Loucy (cell line): ENCODE measurements around the gene ZNF747.

ENCODE experiments used
- H2AFZ ChIP-seq: fragments of 200-600 bp; sonication (generic); 2 replicates; pipeline ENCODE4 v1.6.0; 2016; ENCODE audit warnings: antibody characterized with exemption, mild to moderate bottlenecking, low read length, moderate library complexity
- H3F3A ChIP-seq: fragments of 200-600 bp; 2 replicates; pipeline ENCODE4 v1.6.0; 2016; ENCODE audit warnings: antibody characterized with exemption, low read depth, mild to moderate bottlenecking
- H3K27me3 ChIP-seq: fragments of 200-600 bp; sonication (generic); 2 replicates; pipeline ENCODE4 v1.6.1; 2014; ENCODE audit warnings: low read length, mild to moderate bottlenecking; ENCODE audit not compliant: insufficient read depth, poor library complexity, severe bottlenecking
- H3K36me3 ChIP-seq: fragments of 200-600 bp; sonication (generic); 2 replicates; pipeline ENCODE4 v1.6.1; 2016; ENCODE audit warnings: low read length; ENCODE audit not compliant: insufficient read depth
- H3K4me1 ChIP-seq: fragments of 200-600 bp; sonication (generic); 2 replicates; pipeline ENCODE4 v1.5.1; 2014; ENCODE audit warnings: low read length, mild to moderate bottlenecking; ENCODE audit not compliant: insufficient read depth, poor library complexity, severe bottlenecking
- H3K4me2 ChIP-seq: fragments of 200-600 bp; sonication (generic); 2 replicates; pipeline ENCODE4 v1.6.0; 2014; ENCODE audit warnings: antibody characterized with exemption, low read length, low read depth, mild to moderate bottlenecking; ENCODE audit not compliant: poor library complexity, severe bottlenecking
- H3K4me3 ChIP-seq: fragments of 200-600 bp; sonication (generic); 2 replicates; pipeline ENCODE4 v1.5.1; 2014; ENCODE audit warnings: low read length, mild to moderate bottlenecking, mixed read lengths; ENCODE audit not compliant: poor library complexity, severe bottlenecking
- H3K79me2 ChIP-seq: fragments of 200-600 bp; sonication (generic); 2 replicates; pipeline ENCODE4 v1.6.1; 2014; ENCODE audit warnings: low read length; ENCODE audit not compliant: insufficient read depth
- H3K9ac ChIP-seq: fragments of 200-600 bp; sonication (generic); 2 replicates; pipeline ENCODE4 v1.6.0; 2014; ENCODE audit warnings: mild to moderate bottlenecking, low read depth, low read length, moderate library complexity; ENCODE audit not compliant: poor library complexity, severe bottlenecking
- H3K9me2 ChIP-seq: fragments of 200-600 bp; sonication (generic); replicated peaks from 2 replicates; pipeline ENCODE4 v1.6.1; 2016; ENCODE audit warnings: low read depth, low read length, mixed read lengths
- H3K9me3 ChIP-seq: fragments of 200-600 bp; sonication (generic); 2 replicates; pipeline ENCODE4 v1.6.1; 2014; ENCODE audit warnings: mild to moderate bottlenecking, antibody characterized with exemption, low read length, low read depth; ENCODE audit not compliant: insufficient read depth
- H4K20me1 ChIP-seq: fragments of 200-600 bp; sonication (generic); 2 replicates; pipeline ENCODE4 v1.6.0; 2014; ENCODE audit warnings: antibody characterized with exemption, low read length, mild to moderate bottlenecking; ENCODE audit not compliant: insufficient read depth, poor library complexity, severe bottlenecking
- CTCF ChIP-seq: fragments of 200-600 bp; sonication (generic); conservative IDR thresholded peaks from 2 replicates; pipeline ENCODE4 v1.5.1; 2014; ENCODE audit warnings: mild to moderate bottlenecking, antibody characterized with exemption, low read length
- EZH2phosphoT487 ChIP-seq: fragments of 200-600 bp; IDR thresholded peaks from 2 replicates; pipeline ENCODE4 v1.6.1; 2018; ENCODE audit warnings: antibody characterized with exemption, mild to moderate bottlenecking, moderate library complexity, borderline replicate concordance

The ZNF747 gene

GRCh38 chr16:30565526-30565925 is 30.9 kb upstream of the ZNF747 start:
- Histone ChIP-seq H3K9ac (no peak overlapping the region), H3K27me3 (no peaks in the 10 kb centered on the region), H3K79me2 (peaks cover 9% of the 10 kb centered on the region), H3K4me3 (no peak overlapping the region), H3K36me3 (no peaks in the 10 kb centered on the region), H3K9me2 (no peaks in the 10 kb centered on the region), H3K9me3 (no peaks in the 10 kb centered on the region), H3F3A (no peaks in the 10 kb centered on the region), H2AFZ (no peak overlapping the region), H4K20me1 (no peaks in the 10 kb centered on the region), H3K4me2 (no peak overlapping the region), H3K4me1 (peaks cover 16% of the 10 kb centered on the region)
- TF ChIP-seq CTCF (no peak), EZH2phosphoT487 (no peak)

- H3K4me2 ChIP-seq, result no peak overlapping the region
- H3K36me3 ChIP-seq, result no peaks in the 10 kb centered on the region
- H3K4me3 ChIP-seq, result no peak overlapping the region
- no peaks in the 10 kb centered on the region for H3K9me2 ChIP-seq
- H4K20me1 ChIP-seq, result no peaks in the 10 kb centered on the region
- no peak for TF ChIP-seq EZH2phosphoT487
- no peak for TF ChIP-seq CTCF
- H3K4me1 ChIP-seq, result peaks cover 9% of the 10 kb centered on the region
- no peaks in the 10 kb centered on the region for H3K9me3 ChIP-seq
- H2AFZ ChIP-seq, result no peak overlapping the region
- no peaks in the 10 kb centered on the region for H3F3A ChIP-seq
- no peak overlapping the region for H3K9ac ChIP-seq
- H3K27me3 ChIP-seq, result no peaks in the 10 kb centered on the region
- peaks cover 11% of the 10 kb centered on the region for H3K79me2 ChIP-seq
These were observed 27.4 kb upstream of the ZNF747 start for GRCh38 chr16:30562021-30562420.

- peaks cover 18% of the 10 kb centered on the region for H3K79me2 ChIP-seq
- H3K4me1 ChIP-seq, result peaks cover 12% of the 10 kb centered on the region
- H3K27me3 ChIP-seq, result no peaks in the 10 kb centered on the region
- H3K9ac ChIP-seq, result no peak overlapping the region
- no peak overlapping the region for H2AFZ ChIP-seq
- H4K20me1 ChIP-seq, result no peaks in the 10 kb centered on the region
- no peaks in the 10 kb centered on the region for H3K9me3 ChIP-seq
- no peaks in the 10 kb centered on the region for H3K9me2 ChIP-seq
- H3K4me3 ChIP-seq, result no peak overlapping the region
- H3K36me3 ChIP-seq, result no peaks in the 10 kb centered on the region
- no peaks in the 10 kb centered on the region for H3F3A ChIP-seq
- TF ChIP-seq CTCF (no peak), EZH2phosphoT487 (no peak)
- no peak overlapping the region for H3K4me2 ChIP-seq
These were observed 26.6 kb upstream of the ZNF747 start for GRCh38 chr16:30561089-30561816.
